HFFc6 (cell line): Measurements from ENCODE around the gene STRA8. TPM values are rescaled to one million over a fixed set of nuclear protein-coding genes. Genes with fewer than 3 reads are reported as not detected.

ENCODE experiments used
- DNase-seq: peaks from one replicate; pipeline ENCODE4 v3.0.0-alpha.2; 2018
- H3K27ac Mint-ChIP-seq: 2 replicates; pipeline ENCODE4 v1.8.0; 2020; ENCODE audit warnings: mild to moderate bottlenecking, mixed read lengths
- H3K27me3 Mint-ChIP-seq: 2 replicates; pipeline ENCODE4 v1.8.0; 2021; ENCODE audit warnings: mild to moderate bottlenecking, moderate library complexity, mixed read lengths; ENCODE audit not compliant: insufficient read depth
- H3K36me3 Mint-ChIP-seq: 2 replicates; pipeline ENCODE4 v1.8.0; 2021; ENCODE audit warnings: low read depth, mixed read lengths
- H3K4me1 Mint-ChIP-seq: 2 replicates; pipeline ENCODE4 v1.8.0; 2020; ENCODE audit warnings: low read depth, mixed read lengths
- H3K4me3 Mint-ChIP-seq: 2 replicates; pipeline ENCODE4 v1.8.0; 2020; ENCODE audit warnings: mild to moderate bottlenecking, moderate library complexity, mixed read lengths
- H3K9me3 Mint-ChIP-seq: 2 replicates; pipeline ENCODE4 v1.8.0; 2020; ENCODE audit warnings: mild to moderate bottlenecking, mixed read lengths
- long read RNA-seq: library from polyadenylated mRNA; unstranded; transcript quantifications from one replicate; pipeline ENCODE4 v2.0.0, GENCODE V29; 2019
- total RNA-seq, 6 experiments: library from RNA; stranded (reverse); fragmentation: NEBNext Ultra II Directional; extraction: Animal tissue kit (Norgen Biotek cat#: 25700); gene quantifications; 2 replicates in 1 of 6; 3 replicates in 5 of 6; pipeline ENCODE4 v1.2.3, GENCODE V29; 2021
- TF ChIP-seq, protein P1 (sequence below): fragments of 200-600 bp; sonication (generic); IDR thresholded peaks from 2 replicates; pipeline ENCODE4 v1.5.0; 2021; ENCODE audit warnings: antibody characterized with exemption, mild to moderate bottlenecking

STRA8 gene, protein sequence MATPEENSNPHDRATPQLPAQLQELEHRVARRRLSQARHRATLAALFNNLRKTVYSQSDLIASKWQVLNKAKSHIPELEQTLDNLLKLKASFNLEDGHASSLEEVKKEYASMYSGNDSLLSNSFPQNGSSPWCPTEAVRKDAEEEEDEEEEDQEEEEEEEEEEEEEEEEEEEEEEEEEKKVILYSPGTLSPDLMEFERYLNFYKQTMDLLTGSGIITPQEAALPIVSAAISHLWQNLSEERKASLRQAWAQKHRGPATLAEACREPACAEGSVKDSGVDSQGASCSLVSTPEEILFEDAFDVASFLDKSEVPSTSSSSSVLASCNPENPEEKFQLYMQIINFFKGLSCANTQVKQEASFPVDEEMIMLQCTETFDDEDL
- not detected for total RNA-seq
- long read RNA-seq, result 0 reads

DNA sequence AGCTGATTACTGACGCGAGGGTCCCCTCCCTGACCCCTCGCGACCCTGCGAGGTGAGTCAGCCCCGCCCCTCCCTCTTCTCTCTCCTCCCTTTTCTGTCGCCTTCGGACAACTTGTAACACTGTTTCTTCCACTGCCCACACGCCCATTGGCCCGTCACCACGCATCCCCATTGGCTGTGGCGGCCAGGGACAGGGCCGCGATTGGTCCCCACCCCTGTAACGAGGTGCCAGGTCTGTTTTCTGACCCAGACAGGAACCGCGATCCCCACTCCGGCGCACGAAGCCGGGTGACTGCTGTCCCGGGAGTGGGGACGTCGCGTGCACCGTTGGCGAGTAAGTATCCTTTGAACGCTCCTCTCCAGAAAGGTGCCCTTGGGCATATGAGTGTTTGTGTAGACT lies at the start of gene STRA8:
Gene STRA8 (plus strand): TSS at position 269 of the 400 bp plus-strand sequence. CDS start 6,687 bp downstream, outside the sequence.
- Mint-ChIP-seq H3K4me1 (no peaks in the 10 kb centered on the region), H3K27ac (no peak within 1 kb of the TSS)
- TF ChIP-seq, protein P1, sequence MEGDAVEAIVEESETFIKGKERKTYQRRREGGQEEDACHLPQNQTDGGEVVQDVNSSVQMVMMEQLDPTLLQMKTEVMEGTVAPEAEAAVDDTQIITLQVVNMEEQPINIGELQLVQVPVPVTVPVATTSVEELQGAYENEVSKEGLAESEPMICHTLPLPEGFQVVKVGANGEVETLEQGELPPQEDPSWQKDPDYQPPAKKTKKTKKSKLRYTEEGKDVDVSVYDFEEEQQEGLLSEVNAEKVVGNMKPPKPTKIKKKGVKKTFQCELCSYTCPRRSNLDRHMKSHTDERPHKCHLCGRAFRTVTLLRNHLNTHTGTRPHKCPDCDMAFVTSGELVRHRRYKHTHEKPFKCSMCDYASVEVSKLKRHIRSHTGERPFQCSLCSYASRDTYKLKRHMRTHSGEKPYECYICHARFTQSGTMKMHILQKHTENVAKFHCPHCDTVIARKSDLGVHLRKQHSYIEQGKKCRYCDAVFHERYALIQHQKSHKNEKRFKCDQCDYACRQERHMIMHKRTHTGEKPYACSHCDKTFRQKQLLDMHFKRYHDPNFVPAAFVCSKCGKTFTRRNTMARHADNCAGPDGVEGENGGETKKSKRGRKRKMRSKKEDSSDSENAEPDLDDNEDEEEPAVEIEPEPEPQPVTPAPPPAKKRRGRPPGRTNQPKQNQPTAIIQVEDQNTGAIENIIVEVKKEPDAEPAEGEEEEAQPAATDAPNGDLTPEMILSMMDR, result no peak

DNA sequence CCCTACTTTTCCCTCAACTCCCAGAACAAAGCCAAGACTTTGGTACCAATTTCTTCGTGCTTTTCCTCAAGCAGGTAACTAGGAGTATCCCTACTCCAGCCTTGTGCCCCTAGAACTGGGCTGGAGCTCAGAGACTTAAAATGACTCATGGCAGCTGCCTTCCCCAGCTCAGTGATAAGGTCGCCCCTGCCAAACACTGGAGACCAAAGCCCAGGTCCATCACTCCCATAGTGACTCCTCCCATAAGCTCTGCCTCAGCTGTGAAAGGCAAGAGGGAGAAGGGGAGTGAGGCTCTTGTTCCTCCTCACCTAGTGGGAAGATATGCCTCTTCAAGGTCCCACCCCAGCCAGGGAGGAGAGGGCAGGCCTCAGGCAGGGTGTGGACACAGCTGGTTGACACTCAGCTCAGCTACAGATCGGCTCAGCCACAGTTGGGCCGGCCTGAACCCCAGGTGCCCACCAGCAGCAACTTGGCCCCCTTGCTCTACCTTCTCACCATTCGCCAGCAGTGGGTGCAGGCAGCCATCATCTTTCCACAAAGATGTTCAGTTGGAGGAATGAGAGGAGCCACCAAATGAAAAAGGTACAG lies 49.3 kb upstream of the STRA8 start:
- H3K27me3 Mint-ChIP-seq, result no peaks in the 10 kb centered on the region; the same call in 1 of the 2 replicates
- no peaks in the 10 kb centered on the region for H3K4me1 Mint-ChIP-seq
- H3K27ac Mint-ChIP-seq, result no peak overlapping the region
- peaks cover 59% of the 10 kb centered on the region for H3K36me3 Mint-ChIP-seq
- DNase-seq, result no peak
- TF ChIP-seq, protein P1, result no peak
- peaks cover 33% of the 10 kb centered on the region for H3K9me3 Mint-ChIP-seq
- no peak overlapping the region for H3K4me3 Mint-ChIP-seq

More for the DNA sequence above, at the start of gene STRA8:
- H3K4me3 Mint-ChIP-seq, result no peak within 1 kb of the TSS
- no peak for DNase-seq
- peaks cover 17% of the 10 kb centered on the region for H3K27me3 Mint-ChIP-seq
- H3K9me3 Mint-ChIP-seq, result no peaks in the 10 kb centered on the region
- H3K36me3 Mint-ChIP-seq, result no peaks in the 10 kb centered on the region

DNA sequence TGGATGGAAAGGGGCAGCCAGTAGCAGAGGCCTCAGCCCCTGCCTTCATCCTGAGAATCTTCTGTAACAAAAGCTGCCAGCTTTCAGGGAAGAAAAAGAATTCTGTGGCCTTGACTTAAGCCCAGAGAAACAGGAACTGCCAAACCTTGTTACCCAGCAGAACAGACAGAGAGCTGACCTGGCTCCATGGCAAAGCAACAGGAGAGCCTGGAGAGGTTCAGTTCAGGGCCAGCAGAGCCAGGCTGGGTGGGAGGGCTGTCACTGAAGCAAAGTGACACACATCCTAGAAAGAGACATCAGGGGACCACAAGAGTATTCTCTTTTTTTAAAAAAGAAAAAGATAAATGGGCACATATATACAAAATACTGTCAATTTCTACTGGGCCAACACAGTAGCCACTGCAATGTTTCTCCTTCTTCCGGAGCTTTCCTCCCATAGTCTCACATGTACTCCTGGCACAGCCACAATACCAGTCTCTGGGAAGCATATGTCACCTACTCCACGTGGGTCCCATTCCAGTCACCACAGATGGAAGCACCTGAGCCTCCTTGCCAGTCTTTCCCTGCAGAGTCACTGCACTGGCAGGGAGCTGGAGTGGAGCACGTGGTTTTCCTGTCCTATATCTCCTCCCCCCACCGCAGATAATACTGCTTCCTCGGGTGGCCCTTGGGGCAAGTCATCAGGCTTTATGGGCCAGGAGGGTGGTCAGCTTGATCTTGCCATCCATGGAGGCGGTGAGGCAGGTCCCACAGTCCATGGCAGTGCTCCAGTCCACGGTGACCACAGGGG lies 48.0 kb upstream of the STRA8 start:
- peaks cover 13% of the 10 kb centered on the region; the same call in 1 of the 2 replicates for H3K4me1 Mint-ChIP-seq
- no peak overlapping the region for H3K4me3 Mint-ChIP-seq
- no peak overlapping the region for H3K27ac Mint-ChIP-seq
- peaks cover 64% of the 10 kb centered on the region for H3K36me3 Mint-ChIP-seq
- TF ChIP-seq, protein P1, result no peak
- DNase-seq, result no peak
- H3K9me3 Mint-ChIP-seq, result peaks cover 25% of the 10 kb centered on the region
- H3K27me3 Mint-ChIP-seq, result no peaks in the 10 kb centered on the region; the same call in 1 of the 2 replicates

DNA sequence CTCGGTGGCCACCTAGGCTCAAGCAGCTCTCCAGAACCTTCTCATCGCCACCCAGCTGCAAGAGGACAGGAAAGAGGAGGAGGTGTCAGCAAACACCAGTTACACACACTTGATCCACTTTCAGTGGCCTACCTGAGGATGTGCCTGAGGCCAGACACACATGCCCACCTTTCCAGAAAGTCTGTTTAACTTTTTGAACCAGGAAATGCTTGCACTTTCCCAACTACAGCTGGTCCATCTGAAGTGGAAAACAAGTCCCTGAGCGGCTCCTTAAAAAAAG lies 47.4 kb upstream of the STRA8 start:
- peaks cover 15% of the 10 kb centered on the region; the same call in 1 of the 2 replicates for H3K4me1 Mint-ChIP-seq
- no peak overlapping the region for H3K27ac Mint-ChIP-seq
- no peak for DNase-seq
- TF ChIP-seq, protein P1, result no peak
- no peaks in the 10 kb centered on the region; the same call in 1 of the 2 replicates for H3K27me3 Mint-ChIP-seq
- peaks cover 63% of the 10 kb centered on the region for H3K36me3 Mint-ChIP-seq
- peaks cover 20% of the 10 kb centered on the region for H3K9me3 Mint-ChIP-seq
- no peak overlapping the region for H3K4me3 Mint-ChIP-seq

DNA sequence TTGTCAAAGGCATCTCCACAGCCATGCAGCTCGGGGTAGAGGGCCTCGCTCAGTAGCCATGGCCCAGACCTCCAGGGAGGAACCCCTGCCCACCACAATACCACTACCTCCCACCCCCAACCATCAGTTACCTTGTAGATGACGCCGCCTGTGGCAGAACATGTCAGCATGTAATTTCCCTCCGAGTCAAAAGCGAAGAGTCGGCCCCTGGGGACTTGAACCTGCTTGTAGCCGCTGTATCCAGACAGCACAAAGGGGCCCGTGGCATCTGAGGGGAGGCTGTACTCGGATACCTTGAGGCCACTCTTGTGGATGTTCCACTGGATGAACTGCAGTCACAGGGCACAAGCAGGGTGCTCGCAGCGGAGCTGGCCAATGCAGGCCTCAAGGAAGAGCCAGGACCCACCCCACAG lies 46.8 kb upstream of the STRA8 start:
- Mint-ChIP-seq H3K27ac (no peak overlapping the region), H3K4me1 (peaks cover 15% of the 10 kb centered on the region; the same call in 1 of the 2 replicates), H3K4me3 (no peak overlapping the region), H3K9me3 (peaks cover 13% of the 10 kb centered on the region), H3K27me3 (no peaks in the 10 kb centered on the region; the same call in 1 of the 2 replicates), H3K36me3 (peaks cover 61% of the 10 kb centered on the region)
- TF ChIP-seq, protein P1, result no peak
- no peak for DNase-seq
